ENCODE measurements around the gene CRYL1.

- TF ChIP-seq PHF8 (IDR thresholded peaks at IDR 0.05; ENCODE audit: borderline replicate concordance, low read depth) (no peak), CEBPB (IDR thresholded peaks at IDR 0.05) (no peak), POLR2A (IDR thresholded peaks at IDR 0.05; ENCODE audit: low read length) (no peak), MAFK (IDR thresholded peaks at IDR 0.05; ENCODE audit: partially characterized antibody) (peak; percentile 65), HDAC2 (IDR thresholded peaks at IDR 0.05) (no peak), KDM1A (IDR thresholded peaks at IDR 0.05; ENCODE audit: low read depth) (no peak), RFX5 (IDR thresholded peaks at IDR 0.05) (no peak), REST (IDR thresholded peaks at IDR 0.05) (no peak)
- TF ChIP-seq, protein P1, sequence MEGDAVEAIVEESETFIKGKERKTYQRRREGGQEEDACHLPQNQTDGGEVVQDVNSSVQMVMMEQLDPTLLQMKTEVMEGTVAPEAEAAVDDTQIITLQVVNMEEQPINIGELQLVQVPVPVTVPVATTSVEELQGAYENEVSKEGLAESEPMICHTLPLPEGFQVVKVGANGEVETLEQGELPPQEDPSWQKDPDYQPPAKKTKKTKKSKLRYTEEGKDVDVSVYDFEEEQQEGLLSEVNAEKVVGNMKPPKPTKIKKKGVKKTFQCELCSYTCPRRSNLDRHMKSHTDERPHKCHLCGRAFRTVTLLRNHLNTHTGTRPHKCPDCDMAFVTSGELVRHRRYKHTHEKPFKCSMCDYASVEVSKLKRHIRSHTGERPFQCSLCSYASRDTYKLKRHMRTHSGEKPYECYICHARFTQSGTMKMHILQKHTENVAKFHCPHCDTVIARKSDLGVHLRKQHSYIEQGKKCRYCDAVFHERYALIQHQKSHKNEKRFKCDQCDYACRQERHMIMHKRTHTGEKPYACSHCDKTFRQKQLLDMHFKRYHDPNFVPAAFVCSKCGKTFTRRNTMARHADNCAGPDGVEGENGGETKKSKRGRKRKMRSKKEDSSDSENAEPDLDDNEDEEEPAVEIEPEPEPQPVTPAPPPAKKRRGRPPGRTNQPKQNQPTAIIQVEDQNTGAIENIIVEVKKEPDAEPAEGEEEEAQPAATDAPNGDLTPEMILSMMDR (IDR thresholded peaks at IDR 0.05): no peak
These were observed 96.7 kb downstream of the CRYL1 start for GRCh38 chr13:20428666-20429644.
